Liver (tissue), 3 donors: Measurements from ENCODE around the gene SLC5A2.

ENCODE experiments used
- CTCF ChIP-seq: fragments of 150-350 bp; IDR thresholded peaks from 2 replicates; pipeline ENCODE4 v1.5.1; 2017; ENCODE audit warnings: improper control_type of control experiment, low read depth, low read length; ENCODE audit not compliant: missing input control
- EGR1 ChIP-seq, 2 donors: IDR thresholded peaks; 2 replicates each; pipeline ENCODE4 v1.6.1; 2016 to 2018; ENCODE audit warnings: antibody characterized with exemption in 2 of 2, low read depth in 2 of 2
- FOXA1 ChIP-seq: IDR thresholded peaks from 2 replicates; pipeline ENCODE4 v1.6.1; 2016; ENCODE audit warnings: antibody characterized with exemption
- GABPA ChIP-seq, 2 donors: IDR thresholded peaks in 1 of 2; conservative IDR thresholded peaks in 1 of 2; 2 replicates each; pipeline ENCODE4 v1.6.1; 2016; ENCODE audit warnings: antibody characterized with exemption in 2 of 2, mild to moderate bottlenecking in 1 of 2, moderate library complexity in 1 of 2
- HNF4G ChIP-seq: IDR thresholded peaks from 2 replicates; pipeline ENCODE4 v1.6.1; 2016; ENCODE audit warnings: antibody characterized with exemption
- YY1 ChIP-seq: IDR thresholded peaks from 2 replicates; pipeline ENCODE4 v1.6.1; 2016; ENCODE audit warnings: antibody characterized with exemption, mild to moderate bottlenecking
- ZBTB33 ChIP-seq: IDR thresholded peaks from 2 replicates; pipeline ENCODE4 v1.6.1; 2016; ENCODE audit warnings: antibody characterized with exemption
- TF ChIP-seq, protein P1 (sequence below): IDR thresholded peaks from 2 replicates; pipeline ENCODE4 v1.6.1; 2016; ENCODE audit warnings: antibody characterized with exemption
- donor health status: healthy.
- donor health status: healthy.

DNA sequence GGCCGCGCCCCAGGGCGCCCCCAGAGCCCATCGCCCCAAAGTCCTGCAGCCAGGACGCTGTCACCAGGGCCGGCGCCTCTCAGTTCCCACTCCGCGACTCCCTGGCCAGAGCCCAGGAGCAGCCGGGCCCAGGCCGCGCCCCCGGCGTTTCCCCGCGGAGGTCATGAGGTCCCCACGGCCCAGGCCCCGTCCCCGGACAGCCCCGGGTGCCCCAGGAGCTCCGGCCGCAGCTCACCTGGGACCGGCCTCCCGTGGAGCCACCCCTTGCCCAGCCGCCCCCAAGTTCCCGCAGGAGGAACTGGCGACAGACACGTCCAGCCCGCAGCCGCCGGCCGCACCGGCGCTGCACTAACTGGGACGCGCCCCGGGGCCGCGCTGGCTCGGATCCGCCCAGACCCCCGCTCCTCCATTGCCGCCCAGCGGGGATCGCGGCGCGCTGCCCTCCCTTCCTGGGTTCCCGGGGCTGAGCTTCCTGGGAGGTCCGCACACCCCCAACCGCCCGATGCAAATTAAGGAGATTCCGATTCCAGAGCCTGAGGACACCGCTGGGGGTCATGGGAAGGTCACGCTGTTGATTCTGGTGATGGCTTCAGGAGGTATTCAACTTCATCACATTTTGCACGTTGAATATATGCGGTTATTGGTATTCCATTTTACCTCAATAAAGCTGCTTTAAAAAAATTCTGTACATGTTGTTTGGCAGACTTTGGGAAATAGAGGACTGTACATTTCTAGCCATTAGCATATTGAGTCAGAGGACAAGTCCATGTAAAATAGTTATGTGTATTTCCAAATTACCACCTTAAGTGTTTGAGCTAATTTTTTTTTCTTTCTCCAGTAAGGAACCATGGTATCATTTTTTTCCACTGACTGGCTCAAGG, 54.7 kb downstream of the SLC5A2 start:
- TF ChIP-seq YY1: no peak
- no peak for TF ChIP-seq CTCF
- TF ChIP-seq FOXA1: no peak
- no peak for TF ChIP-seq ZBTB33
- TF ChIP-seq GABPA (IDR thresholded peaks at IDR 0.05 in 1 of 2, conservative IDR thresholded peaks at IDR 0.05 in 1 of 2): no peak
- TF ChIP-seq, protein P1, sequence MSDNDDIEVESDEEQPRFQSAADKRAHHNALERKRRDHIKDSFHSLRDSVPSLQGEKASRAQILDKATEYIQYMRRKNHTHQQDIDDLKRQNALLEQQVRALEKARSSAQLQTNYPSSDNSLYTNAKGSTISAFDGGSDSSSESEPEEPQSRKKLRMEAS: no peak
- no peak for TF ChIP-seq HNF4G
- TF ChIP-seq EGR1 (IDR thresholded peaks at IDR 0.05; ENCODE audit: low read depth in 2 of 2): no peak
